ENCODE results near the gene RNF169.
A peak's percentile ranks its signal among the peaks of the same experiment; 100 is the strongest.

Gene RNF169

GRCh38 chr11:74748211-74749126 is at the start of gene RNF169:
RNF169 (plus strand) TSS chr11:74748849; CDS start chr11:74748881, 32 bp downstream.
- no peak for TF ChIP-seq GATA2 (IDR thresholded peaks at IDR 0.05; ENCODE audit: low read depth, low read length)
- no peak for TF ChIP-seq GATA3 (IDR thresholded peaks at IDR 0.05; ENCODE audit: low read depth, low read length)

- TF ChIP-seq GATA2 (IDR thresholded peaks at IDR 0.05; ENCODE audit: low read depth, low read length) (no peak), GATA3 (IDR thresholded peaks at IDR 0.05; ENCODE audit: low read depth, low read length) (no peak)
Observed at GRCh38 chr11:74699615-74700396, 48.8 kb upstream of the RNF169 start.

- TF ChIP-seq GATA2 (IDR thresholded peaks at IDR 0.05; ENCODE audit: low read depth, low read length) (no peak), GATA3 (IDR thresholded peaks at IDR 0.05; ENCODE audit: low read depth, low read length) (no peak)
Observed at GRCh38 chr11:74701351-74701750, 47.3 kb upstream of the RNF169 start.

GRCh38 chr11:74702383-74703007 is 46.2 kb upstream of the RNF169 start:
- TF ChIP-seq GATA3 (IDR thresholded peaks at IDR 0.05; ENCODE audit: low read depth, low read length): no peak
- TF ChIP-seq GATA2 (IDR thresholded peaks at IDR 0.05; ENCODE audit: low read depth, low read length): peak; percentile 69; the same call in 1 of the 2 replicates

- no peak for TF ChIP-seq GATA3 (IDR thresholded peaks at IDR 0.05; ENCODE audit: low read depth, low read length)
- no peak for TF ChIP-seq GATA2 (IDR thresholded peaks at IDR 0.05; ENCODE audit: low read depth, low read length)
Observed at GRCh38 chr11:74703211-74703610, 45.4 kb upstream of the RNF169 start.

- TF ChIP-seq GATA2 (IDR thresholded peaks at IDR 0.05; ENCODE audit: low read depth, low read length) (no peak), GATA3 (IDR thresholded peaks at IDR 0.05; ENCODE audit: low read depth, low read length) (no peak)
Observed at GRCh38 chr11:74707182-74707581, 41.5 kb upstream of the RNF169 start.

- no peak for TF ChIP-seq GATA3 (IDR thresholded peaks at IDR 0.05; ENCODE audit: low read depth, low read length)
- no peak for TF ChIP-seq GATA2 (IDR thresholded peaks at IDR 0.05; ENCODE audit: low read depth, low read length)
Observed at GRCh38 chr11:74707602-74708510, 40.8 kb upstream of the RNF169 start.

GRCh38 chr11:74709175-74709574 is 39.5 kb upstream of the RNF169 start:
- TF ChIP-seq GATA3 (IDR thresholded peaks at IDR 0.05; ENCODE audit: low read depth, low read length) (no peak), GATA2 (IDR thresholded peaks at IDR 0.05; ENCODE audit: low read depth, low read length) (no peak)

GRCh38 chr11:74710281-74710938 is 38.2 kb upstream of the RNF169 start:
- peak; percentile 76 for TF ChIP-seq GATA2 (IDR thresholded peaks at IDR 0.05; ENCODE audit: low read depth, low read length)
- TF ChIP-seq GATA3 (IDR thresholded peaks at IDR 0.05; ENCODE audit: low read depth, low read length): no peak

- TF ChIP-seq GATA3 (IDR thresholded peaks at IDR 0.05; ENCODE audit: low read depth, low read length): no peak
- no peak for TF ChIP-seq GATA2 (IDR thresholded peaks at IDR 0.05; ENCODE audit: low read depth, low read length)
Observed at GRCh38 chr11:74713686-74714085, 35.0 kb upstream of the RNF169 start.

- TF ChIP-seq GATA2 (IDR thresholded peaks at IDR 0.05; ENCODE audit: low read depth, low read length): no peak
- TF ChIP-seq GATA3 (IDR thresholded peaks at IDR 0.05; ENCODE audit: low read depth, low read length): no peak
Observed at GRCh38 chr11:74714904-74715303, 33.7 kb upstream of the RNF169 start.

GRCh38 chr11:74717221-74717969 is 31.3 kb upstream of the RNF169 start:
- TF ChIP-seq GATA3 (IDR thresholded peaks at IDR 0.05; ENCODE audit: low read depth, low read length) (no peak), GATA2 (IDR thresholded peaks at IDR 0.05; ENCODE audit: low read depth, low read length) (no peak)
